Measurements from ENCODE around the gene EPS8L3.
"Not testable (repeated sequence)": the region's sequence is repeated elsewhere in the genome, so short reads cannot be mapped to it uniquely, and the experiment has no call there.

The EPS8L3 gene

DNA sequence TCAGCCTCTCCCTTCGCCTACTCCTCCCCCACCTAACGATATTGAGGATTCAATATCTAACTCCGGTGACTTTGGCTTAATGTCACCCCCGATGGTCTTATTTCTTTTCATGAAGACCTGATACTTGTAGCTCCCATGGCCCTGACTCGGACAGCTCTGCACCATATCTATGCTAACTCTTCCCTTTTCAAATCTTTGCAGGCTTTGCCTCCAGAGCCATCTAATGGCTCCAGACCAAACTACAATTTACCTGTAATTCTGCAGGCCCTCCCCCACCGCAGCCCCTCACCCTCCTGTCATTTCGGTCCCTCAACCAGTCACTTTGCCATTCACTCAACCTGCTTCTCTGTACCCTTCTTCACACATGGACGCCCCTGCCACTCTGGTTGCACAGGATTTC lies 59.5 kb downstream of the EPS8L3 start:
- no peak for DNase-seq

DNA sequence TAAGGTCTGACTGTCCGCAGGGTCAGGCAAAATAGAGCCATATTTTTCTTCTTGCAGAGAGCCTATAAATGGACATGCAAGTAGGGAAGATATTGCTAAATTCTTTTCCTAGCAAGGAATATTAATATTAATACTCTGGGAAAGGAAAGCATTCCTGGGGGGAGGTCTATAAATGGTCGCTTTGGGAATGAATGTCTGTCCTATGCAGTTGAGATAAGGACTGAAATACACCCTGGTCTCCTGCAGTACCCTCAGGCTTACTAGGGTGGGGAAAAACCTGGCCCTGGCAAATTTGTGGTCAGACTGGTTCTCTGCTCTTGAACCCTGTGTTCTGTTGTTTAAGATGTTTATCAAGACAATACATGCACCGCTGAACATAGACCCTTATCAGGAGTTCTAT lies 60.8 kb downstream of the EPS8L3 start:
- not testable (repeated sequence) for DNase-seq
